Stimulated activated CD4-positive, alpha-beta T cell treated with anti-CD3 and anti-CD28 coated beads, Interleukin-12 subunit alpha, Interleukin-12 subunit beta, amount 100 ng/mL, for 4 hours (primary cell): ENCODE results near the gene IRF3.
A peak's percentile ranks its signal among the peaks of the same experiment; 100 is the strongest.
"Not testable (repeated sequence)": the region's sequence is repeated elsewhere in the genome, so short reads cannot be mapped to it uniquely, and the experiment has no call there.

Source experiments
- DNase-seq: peaks from one replicate; pipeline ENCODE4 v3.0.0-alpha.2; 2020

IRF3 gene

DNA sequence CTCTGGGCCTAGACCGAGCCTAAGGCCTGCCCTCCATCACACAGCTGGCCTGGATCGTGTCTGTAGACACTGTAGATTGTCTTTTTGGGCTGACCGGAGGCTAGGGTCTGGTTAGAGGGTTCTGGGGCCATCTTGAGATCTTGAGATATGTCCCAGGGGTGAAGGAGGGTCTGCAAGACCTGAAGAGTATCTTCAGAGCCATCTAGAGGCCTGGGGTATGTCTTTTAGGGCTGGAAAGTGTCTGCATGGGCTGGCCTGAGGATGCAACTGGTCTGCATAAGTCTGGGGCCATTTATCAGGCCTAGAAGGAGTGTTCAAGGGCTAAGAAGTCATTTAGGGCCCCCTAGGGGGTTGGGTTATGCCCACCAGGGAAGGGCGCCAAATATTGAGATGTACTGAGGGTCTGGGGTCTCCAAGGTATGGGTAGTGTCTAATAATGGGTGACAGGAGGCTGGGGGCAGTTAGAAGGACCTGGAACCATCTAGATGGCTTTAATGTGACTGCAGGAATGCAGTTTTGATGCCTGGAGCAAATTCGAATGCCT lies 23.1 kb downstream of the IRF3 start:
- DNase-seq: no peak

DNA sequence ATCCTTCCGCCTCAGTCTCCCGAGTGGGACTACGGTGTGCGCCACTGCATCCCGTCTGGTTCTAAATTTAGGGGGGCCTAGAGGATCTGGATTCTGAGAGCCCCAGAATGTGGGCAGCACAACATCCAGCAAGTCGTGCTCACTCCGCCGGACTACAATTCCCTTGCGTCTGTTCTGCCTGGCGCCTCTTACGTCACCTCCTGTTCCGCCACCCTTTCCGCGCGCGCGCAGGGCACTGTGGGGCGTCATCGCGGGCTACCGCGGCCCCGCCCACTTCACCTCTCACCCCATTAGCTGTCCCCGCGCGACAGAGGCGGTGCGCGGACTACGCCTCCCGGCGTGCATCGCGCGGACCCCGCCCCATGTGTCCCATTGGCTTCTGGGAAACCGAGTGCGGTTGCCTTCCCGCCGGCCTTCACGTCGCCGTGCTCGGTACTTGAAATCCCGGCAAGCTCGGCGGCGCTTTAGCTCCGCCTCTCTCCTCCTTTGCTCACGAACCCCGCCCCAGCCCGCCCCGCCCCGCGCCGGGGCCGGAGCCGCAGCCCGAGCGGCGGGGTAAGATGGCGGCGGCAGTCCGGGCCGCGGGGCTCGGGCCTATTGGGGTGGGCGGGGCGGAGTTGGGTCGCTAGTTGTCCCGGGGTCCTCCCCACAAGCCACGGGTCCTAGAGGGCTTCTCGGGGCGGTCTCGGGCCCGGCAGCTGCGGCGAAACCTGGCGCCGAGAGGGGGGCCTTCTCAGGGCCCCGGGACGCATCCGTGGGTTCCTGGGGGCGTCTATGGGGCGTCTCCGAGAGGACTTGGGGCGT lies 23.8 kb downstream of the IRF3 start, which contains the start of gene SCAF1:
Gene SCAF1 (plus strand): TSS at position 522 of the 804 bp plus-strand sequence. CDS start 2,818 bp downstream, outside the sequence.
- peak; percentile 98 for DNase-seq

DNA sequence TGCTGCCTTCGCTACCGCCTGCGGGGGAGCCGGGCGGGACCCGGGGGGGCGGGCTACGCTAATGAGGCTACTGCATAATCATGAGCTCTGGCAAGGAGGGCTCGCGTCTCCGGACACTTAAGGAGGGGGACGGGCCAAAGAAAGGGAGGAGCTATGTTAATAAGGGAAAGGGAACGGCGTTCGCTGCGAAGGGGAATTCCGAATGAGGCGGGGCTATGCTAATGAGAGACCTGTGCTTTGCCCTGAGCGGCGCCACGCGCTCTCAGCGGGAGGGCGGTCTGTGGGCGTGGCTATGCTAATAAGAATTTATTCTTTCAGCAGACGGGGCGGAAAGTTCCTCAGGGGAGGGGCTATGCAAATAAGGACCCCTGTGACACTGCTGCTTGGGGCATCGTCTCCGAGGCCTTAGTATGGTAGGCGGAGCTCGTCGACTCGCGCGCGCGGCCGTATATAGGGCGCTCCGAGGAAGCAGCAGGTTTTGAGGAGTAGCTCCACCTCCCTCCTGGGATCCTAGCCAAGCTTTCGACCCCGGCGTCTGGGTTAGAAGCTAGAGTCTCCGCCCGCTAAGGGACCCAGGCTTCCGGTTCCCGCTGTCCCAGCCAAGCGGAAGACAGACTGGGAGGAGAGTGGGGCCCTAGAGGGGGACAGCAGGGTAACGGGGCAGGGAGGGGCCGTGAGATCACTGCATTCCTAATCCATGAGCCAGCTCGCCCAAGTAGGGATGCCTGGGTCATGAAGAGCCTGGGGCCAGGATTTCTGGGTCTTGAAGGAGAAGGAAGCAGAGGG lies 25.4 kb downstream of the IRF3 start, which contains the start of gene RRAS:
Gene RRAS (minus strand): TSS at position 31 of the 786 bp plus-strand sequence. CDS start 45 bp downstream, outside the sequence.
- peak; percentile 99 for DNase-seq

DNA sequence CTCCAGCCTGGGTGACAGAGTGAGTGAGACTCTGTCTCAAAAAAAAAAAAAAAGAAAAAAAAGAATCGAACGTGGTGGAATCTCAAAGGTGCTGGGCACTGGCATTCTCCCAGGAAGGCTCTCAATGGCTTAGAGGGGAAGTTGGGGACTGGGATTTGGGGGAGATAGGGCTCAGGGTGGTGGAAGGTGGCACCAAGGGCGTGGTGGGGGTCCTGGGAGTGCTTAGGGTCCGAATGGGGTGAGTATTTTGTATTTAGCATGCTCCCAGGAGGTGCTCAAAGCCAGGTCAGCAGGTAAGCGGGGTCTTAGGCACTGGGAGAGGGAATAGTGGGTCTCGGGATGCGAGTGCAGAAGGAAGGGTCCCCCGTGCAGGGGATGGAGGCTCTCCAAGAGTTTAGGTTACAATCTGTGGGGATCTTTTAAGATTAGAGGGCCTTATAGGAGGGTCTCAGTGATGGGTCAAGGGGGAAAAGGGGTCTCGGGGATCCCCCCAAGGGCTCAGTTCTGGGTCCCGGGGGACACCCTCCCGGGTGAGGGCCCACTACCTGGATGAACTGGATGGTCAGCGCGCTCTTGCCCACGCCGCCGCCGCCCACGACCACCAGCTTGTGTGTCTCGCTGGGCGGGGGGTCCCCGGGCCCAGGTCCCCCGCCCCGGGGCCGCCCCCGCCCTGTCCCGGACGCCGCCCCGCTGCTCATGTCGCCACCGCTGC lies 26.1 kb downstream of the IRF3 start:
- no peak for DNase-seq

DNA sequence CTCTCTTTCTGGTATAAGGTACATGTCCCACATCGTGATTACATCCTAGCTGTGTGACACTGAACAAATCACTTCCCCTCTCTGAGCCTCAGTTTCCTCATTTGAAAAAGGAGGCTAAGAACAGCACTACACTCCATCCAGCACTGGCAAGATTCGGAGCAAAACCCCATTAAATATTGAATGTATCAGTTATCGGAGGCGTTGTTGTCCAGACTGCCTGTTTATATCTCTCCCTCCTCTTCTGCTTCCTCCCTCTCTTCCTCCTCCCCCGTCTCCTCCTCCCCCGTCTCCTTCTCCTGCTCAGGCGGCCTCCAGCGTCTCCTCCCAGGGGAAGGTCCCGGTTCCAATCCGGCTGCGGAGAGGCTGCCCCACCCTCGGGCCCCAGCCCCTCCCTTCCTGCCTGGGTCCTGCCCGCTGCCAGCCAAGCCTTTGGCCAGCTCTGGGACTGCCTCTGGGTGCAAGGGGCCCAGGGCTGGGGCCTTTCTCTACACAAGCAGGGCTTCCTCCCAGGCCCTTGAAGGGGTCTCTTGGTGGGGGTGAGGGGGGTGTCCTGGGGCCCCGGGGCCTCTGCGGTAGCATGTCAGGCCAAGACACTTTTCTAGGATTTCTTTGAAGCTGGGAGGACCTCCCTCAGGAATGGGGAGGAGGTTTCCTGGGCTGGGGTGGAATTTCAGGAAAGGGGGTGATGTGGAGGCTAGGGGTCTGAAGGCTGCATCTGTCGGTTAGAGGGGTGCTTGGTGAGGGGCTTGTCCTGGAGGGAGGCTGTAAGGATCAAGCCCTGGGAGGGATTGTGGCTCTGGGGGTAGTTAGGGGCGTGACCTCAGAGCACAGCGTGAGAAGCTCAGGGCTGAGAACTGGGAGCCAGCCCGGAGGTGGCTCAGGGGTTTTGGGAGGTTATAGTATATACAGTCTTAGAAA lies 27.6 kb downstream of the IRF3 start:
- DNase-seq: no peak

DNA sequence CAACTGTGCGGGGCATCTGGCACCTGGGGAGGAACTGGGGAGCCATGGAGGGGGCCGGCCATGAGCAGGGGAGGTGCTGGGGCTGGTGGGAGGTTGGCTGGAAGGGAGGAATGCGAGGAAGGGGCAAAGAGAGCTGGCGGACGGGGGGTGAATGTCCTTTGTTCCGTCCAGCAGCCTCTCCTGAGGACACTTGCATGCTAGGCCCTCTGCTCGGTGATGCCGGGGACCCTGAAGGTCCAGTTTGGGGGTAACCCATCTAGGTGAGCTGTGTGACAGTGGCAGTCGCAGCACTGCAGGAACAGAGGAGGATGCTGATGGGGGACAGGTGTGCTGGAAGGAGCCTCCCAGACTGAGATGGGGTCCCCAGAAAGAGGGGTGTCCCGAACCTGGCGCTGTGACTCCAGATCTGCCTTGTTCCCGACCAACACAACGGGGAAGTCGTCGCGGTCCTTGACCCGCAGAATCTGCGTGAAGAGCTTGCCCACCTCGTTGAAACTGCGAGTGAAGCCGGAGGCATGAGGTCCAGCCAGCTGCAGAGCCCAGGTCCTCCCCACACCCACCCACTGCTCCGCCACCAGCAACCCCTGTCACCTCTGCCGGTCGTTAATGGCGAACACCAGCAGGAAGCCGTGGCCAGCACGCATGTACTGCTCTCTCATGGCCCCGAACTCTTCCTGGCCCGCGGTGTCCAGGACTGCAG lies 29.3 kb downstream of the IRF3 start:
- DNase-seq: no peak

DNA sequence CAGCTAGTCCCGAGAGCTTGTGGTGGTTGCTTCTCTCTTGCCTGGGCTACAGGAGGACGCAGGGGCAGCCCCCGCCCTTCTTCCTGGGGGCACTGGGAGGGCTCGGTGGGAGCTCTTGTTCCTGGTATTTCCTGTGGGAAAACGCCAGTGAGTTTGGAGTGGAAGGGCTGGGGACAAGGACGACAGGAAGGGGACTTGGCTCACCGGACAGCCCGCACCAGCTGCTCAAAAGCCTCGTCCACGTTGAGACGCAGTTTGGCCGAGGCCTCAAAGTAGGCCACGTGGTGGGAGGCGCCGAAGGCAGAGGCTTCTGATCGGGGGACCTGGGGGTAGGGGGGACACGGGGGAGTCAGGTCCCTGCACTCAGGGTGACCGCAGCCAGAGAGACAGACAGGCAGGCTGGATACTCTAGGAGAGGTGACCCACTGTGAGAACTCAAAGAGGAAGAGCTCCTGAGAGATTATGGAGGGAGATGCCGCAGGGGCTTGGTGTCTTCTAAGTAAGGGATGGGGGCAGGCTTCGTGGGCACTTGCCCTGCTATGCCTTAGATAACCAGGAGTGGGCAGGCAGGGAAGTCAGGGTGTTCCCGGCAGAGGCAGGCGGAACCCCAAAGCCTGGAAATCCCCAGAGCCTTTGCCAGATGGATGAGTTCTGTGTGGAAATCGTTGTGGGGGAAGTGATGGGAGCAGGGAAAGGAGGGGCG lies 30.0 kb downstream of the IRF3 start:
- DNase-seq: no peak

GRCh38 chr19:49633273-49633672 lies 32.4 kb downstream of the IRF3 start:
- DNase-seq: not testable (repeated sequence)

- DNase-seq: no peak
Measured at GRCh38 chr19:49632576-49632975, 33.1 kb downstream of the IRF3 start.

GRCh38 chr19:49631610-49632192 lies 34.0 kb downstream of the IRF3 start:
- no peak for DNase-seq

GRCh38 chr19:49631014-49631588 lies 34.6 kb downstream of the IRF3 start:
- no peak for DNase-seq

GRCh38 chr19:49629659-49630058 lies 36.0 kb downstream of the IRF3 start:
- no peak for DNase-seq

GRCh38 chr19:49626226-49626625 lies 39.4 kb downstream of the IRF3 start:
- no peak for DNase-seq

GRCh38 chr19:49624967-49625910 lies 40.4 kb downstream of the IRF3 start:
- DNase-seq: no peak

GRCh38 chr19:49617860-49618259 lies 47.8 kb downstream of the IRF3 start:
- not testable (repeated sequence) for DNase-seq

DNA sequence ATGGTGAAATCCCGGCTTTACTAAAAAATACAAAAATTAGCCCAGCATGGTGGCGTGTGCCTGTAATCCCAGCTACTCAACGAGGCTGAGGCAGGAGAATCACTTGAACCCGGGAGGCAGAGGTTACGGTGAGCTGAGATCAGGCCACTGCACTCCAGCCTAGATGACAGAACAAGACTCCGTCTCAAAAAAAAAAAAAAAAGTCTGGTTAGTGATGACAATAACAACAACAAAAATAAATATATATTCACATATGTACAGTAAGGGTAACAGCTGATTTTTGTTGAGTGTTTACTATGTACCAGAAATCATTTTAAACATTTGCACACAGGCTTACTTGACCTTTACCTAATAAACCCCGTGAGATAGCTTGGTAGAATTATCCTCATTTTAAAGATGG lies 48.7 kb downstream of the IRF3 start:
- no peak for DNase-seq

DNA sequence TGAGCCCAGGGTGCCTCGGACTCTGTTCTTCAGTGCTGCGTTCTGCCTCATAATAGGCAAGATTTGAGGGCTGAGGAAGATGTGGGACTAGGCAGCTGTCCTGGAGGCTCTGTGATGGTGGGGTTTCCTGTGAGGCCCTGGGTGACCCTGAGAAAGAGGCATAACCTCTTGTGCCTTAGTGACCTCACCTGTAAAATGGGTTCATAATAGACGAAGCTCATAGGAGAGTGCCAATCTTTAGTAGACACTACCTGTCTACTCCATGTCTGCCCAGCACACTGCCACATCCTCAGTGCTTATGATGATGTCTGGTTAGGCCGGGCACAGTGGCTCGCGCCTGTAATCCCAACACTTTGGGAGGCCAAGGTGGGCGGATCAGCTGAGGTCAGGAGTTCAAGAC lies 49.1 kb downstream of the IRF3 start:
- no peak for DNase-seq

GRCh38 chr19:49615861-49616260 lies 49.8 kb downstream of the IRF3 start:
- no peak for DNase-seq
